Activated CD8-positive, alpha-beta T cell treated with anti-CD3 and anti-CD28 coated beads for 36 hours (primary cell): ENCODE measurements around the gene LLGL1. TPM values are rescaled to one million over a fixed set of nuclear protein-coding genes. Genes with fewer than 3 reads are reported as not detected.

Experiments used
- ATAC-seq: fragments of 200-7000 bp; cut with Tn5 transposase; one replicate; pipeline ENCODE4 v1.10.0; 2021; ENCODE audit warnings: mild to moderate bottlenecking, moderate library complexity
- CTCF ChIA-PET: fragments of 350-600 bp; sonication (Branson Sonifier 250); formaldehyde crosslinking; loops from one replicate; lab custom pipeline; 2021; ENCODE audit warnings: antibody characterized with exemption; lab: Charles Lee
- POLR2A ChIA-PET: fragments of 350-600 bp; sonication (Branson Sonifier 250); formaldehyde crosslinking; loops from one replicate; lab custom pipeline; 2021; ENCODE audit warnings: antibody characterized with exemption; lab: Charles Lee
- DNase-seq: peaks from one replicate; pipeline ENCODE4 v3.0.0-alpha.2; 2020
- H3K27ac Mint-ChIP-seq: one replicate; pipeline ENCODE4 v1.8.0; 2021; ENCODE audit warnings: mild to moderate bottlenecking, mixed read lengths
- H3K27me3 Mint-ChIP-seq: one replicate; pipeline ENCODE4 v1.8.0; 2021; ENCODE audit warnings: mixed read lengths
- H3K36me3 Mint-ChIP-seq: one replicate; pipeline ENCODE4 v1.8.0; 2021; ENCODE audit warnings: low read depth, mixed read lengths
- H3K4me1 Mint-ChIP-seq: one replicate; pipeline ENCODE4 v1.8.0; 2021; ENCODE audit warnings: low read depth, mixed read lengths
- H3K4me3 Mint-ChIP-seq: one replicate; pipeline ENCODE4 v1.8.0; 2021; ENCODE audit warnings: mild to moderate bottlenecking, moderate library complexity, mixed read lengths
- H3K9me3 Mint-ChIP-seq: one replicate; pipeline ENCODE4 v1.8.0; 2021; ENCODE audit warnings: mixed read lengths
- CTCF ChIP-seq: fragments of 200-600 bp; IDR thresholded peaks from one replicate; pipeline ENCODE4 v1.8.0; 2022; ENCODE audit warnings: antibody characterized with exemption, mild to moderate bottlenecking
- intact Hi-C: fragments of 100-400 bp; cut with micrococcal nuclease; formaldehyde crosslinking; loops from one replicate; pipeline ENCODE4 v1.10.0; 2022
- total RNA-seq, 2 experiments: library from RNA; stranded (reverse); gene quantifications; one replicate each; pipeline ENCODE4 v1.2.3, GENCODE V29; 2021

Gene LLGL1
- total RNA-seq, 2 experiments from 2014 or later: 15.1 to 17.6 TPM

- ChIA-PET CTCF (interaction anchor here (0.7 to 6.0 kb wide), 4 partner anchors 10 to 76 kb away, joined by 3 to 24 read pairs (median 3); no protein-coding TSS in a partner anchor), POLR2A (interaction anchor here (0.7 to 0.8 kb wide), 2 partner anchors 22 to 52 kb away, joined by 3 read pairs; no protein-coding TSS in a partner anchor)
- DNase-seq (no peak), ATAC-seq (no peak)
- H3K4me1 Mint-ChIP-seq: no peaks in the 10 kb centered on the region
- H3K27me3 Mint-ChIP-seq: no peaks in the 10 kb centered on the region
- H3K36me3 Mint-ChIP-seq: no peaks in the 10 kb centered on the region
- intact Hi-C loops: no loop called here
- no peak for TF ChIP-seq CTCF
- no peaks in the 10 kb centered on the region for H3K9me3 Mint-ChIP-seq
- H3K4me3 Mint-ChIP-seq: no peak overlapping the region
- H3K27ac Mint-ChIP-seq: no peak overlapping the region
These were observed 6.5 kb upstream of the LLGL1 start for GRCh38 chr17:18218756-18219415.

GRCh38 chr17:18224053-18224386 lies 1.4 kb upstream of the LLGL1 start:
- ATAC-seq (no peak), DNase-seq (no peak)
- Mint-ChIP-seq H3K9me3 (no peaks in the 10 kb centered on the region), H3K27ac (no peak overlapping the region), H3K36me3 (no peaks in the 10 kb centered on the region), H3K27me3 (no peaks in the 10 kb centered on the region), H3K4me3 (no peak overlapping the region), H3K4me1 (peaks cover 14% of the 10 kb centered on the region)
- ChIA-PET CTCF (interaction anchor here (0.8 to 1.3 kb wide), 2 partner anchors 16 to 18 kb away, joined by 3 read pairs; no protein-coding TSS in a partner anchor), POLR2A (interaction anchor here (0.5 to 1.9 kb wide), 4 partner anchors 32 to 94 kb away, joined by 3 to 4 read pairs (median 3); no protein-coding TSS in a partner anchor)
- intact Hi-C loops: no loop called here
- TF ChIP-seq CTCF: no peak

DNA sequence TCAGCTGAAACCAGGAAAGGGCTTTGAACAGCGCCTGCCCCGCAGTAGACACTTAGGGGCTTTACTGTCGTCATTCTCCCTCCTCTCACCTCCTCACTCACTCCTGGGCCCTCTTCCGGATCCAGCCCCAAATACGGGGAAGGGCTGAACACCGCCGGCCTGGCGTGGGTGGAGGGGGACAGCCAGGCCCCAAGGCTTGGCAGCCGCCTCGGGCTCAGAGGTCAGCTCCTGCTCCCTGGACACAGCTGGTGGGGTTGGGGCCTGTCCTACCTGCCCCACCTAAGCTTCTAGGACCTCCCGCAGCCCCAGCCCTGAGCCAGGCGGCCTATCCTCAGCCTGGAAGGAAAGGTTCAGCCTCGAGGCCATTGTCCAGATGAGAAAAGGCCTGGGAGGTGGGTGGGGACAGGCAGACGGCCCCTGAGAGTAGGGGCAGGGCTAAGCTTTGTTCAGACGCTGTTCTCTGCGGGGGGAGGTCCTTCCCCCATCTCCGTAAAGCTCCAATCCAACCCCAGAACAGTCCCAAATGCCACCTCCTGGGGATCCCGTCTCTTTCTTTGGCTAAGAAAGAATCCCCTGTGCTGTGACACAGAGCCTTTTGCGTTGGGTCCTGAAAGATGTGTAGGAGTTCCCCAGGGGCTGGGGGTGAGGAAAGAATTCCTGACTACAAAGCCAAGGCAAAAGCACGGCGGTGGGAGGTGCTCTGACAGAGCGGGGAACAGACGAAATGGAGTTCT lies 881 bp upstream of the LLGL1 start:
- no peaks in the 10 kb centered on the region for H3K27me3 Mint-ChIP-seq
- ChIA-PET CTCF (interaction anchor here (1.3 kb wide), 1 partner anchor 15 kb away, joined by 3 read pairs; no protein-coding TSS in a partner anchor), POLR2A (interaction anchor here (0.5 to 1.9 kb wide), 3 partner anchors 33 to 93 kb away, joined by 3 to 4 read pairs (median 3); no protein-coding TSS in a partner anchor)
- H3K9me3 Mint-ChIP-seq: no peaks in the 10 kb centered on the region
- peak overlapping the region; percentile 65 for H3K4me3 Mint-ChIP-seq
- H3K4me1 Mint-ChIP-seq: peaks cover 14% of the 10 kb centered on the region
- peak overlapping the region; percentile 46 for H3K27ac Mint-ChIP-seq
- DNase-seq (no peak), ATAC-seq (no peak)
- intact Hi-C loops: no loop called here
- H3K36me3 Mint-ChIP-seq: no peaks in the 10 kb centered on the region
- no peak for TF ChIP-seq CTCF

GRCh38 chr17:18225642-18226283 lies 328 bp downstream of the LLGL1 start:
- Mint-ChIP-seq H3K27ac (peak overlapping the region; percentile 82), H3K4me1 (peaks cover 14% of the 10 kb centered on the region), H3K9me3 (no peaks in the 10 kb centered on the region), H3K36me3 (no peaks in the 10 kb centered on the region), H3K27me3 (no peaks in the 10 kb centered on the region), H3K4me3 (peak overlapping the region; percentile 89)
- intact Hi-C loops: no loop called here
- ChIA-PET POLR2A (interaction anchor here (0.6 to 1.9 kb wide), 4 partner anchors 12 to 44 kb away, joined by 3 to 4 read pairs (median 4); no protein-coding TSS in a partner anchor), CTCF (no interaction called here)
- no peak for TF ChIP-seq CTCF
- ATAC-seq (no peak), DNase-seq (peak; percentile 14)
